C4-2B (cell line): ENCODE results near the gene ALOX5.

Source experiments
- H3K27ac ChIP-seq: fragments of 450-650 bp; 2 replicates; pipeline ENCODE4 v1.5.1; 2017
- CTCF ChIP-seq: fragments of 450-650 bp; conservative IDR thresholded peaks from 2 replicates; pipeline ENCODE4 v1.5.1; 2017; ENCODE audit warnings: mild to moderate bottlenecking
- ZFX ChIP-seq: fragments of 450-650 bp; IDR thresholded peaks from 2 replicates; pipeline ENCODE4 v1.6.1; 2017

Gene ALOX5

GRCh38 chr10:45427262-45427969 lies 53.4 kb downstream of the ALOX5 start:
- H3K27ac ChIP-seq, result no peak overlapping the region
- TF ChIP-seq CTCF, result no peak
- TF ChIP-seq ZFX, result no peak

- TF ChIP-seq CTCF (no peak), ZFX (no peak)
- no peak overlapping the region for H3K27ac ChIP-seq
These were observed 54.0 kb downstream of the ALOX5 start for GRCh38 chr10:45427970-45428366.

GRCh38 chr10:45428611-45429510 lies 54.8 kb downstream of the ALOX5 start:
- TF ChIP-seq CTCF (no peak), ZFX (no peak)
- no peak overlapping the region for H3K27ac ChIP-seq

GRCh38 chr10:45429790-45430189 lies 55.8 kb downstream of the ALOX5 start:
- H3K27ac ChIP-seq, result no peak overlapping the region
- no peak for TF ChIP-seq ZFX
- no peak for TF ChIP-seq CTCF

- no peak overlapping the region for H3K27ac ChIP-seq
- TF ChIP-seq ZFX (no peak), CTCF (no peak)
These were observed 58.1 kb downstream of the ALOX5 start for GRCh38 chr10:45432113-45432512.

GRCh38 chr10:45432700-45433472 lies 58.9 kb downstream of the ALOX5 start:
- H3K27ac ChIP-seq, result no peak overlapping the region
- no peak for TF ChIP-seq CTCF
- no peak for TF ChIP-seq ZFX
